Right lobe of liver (tissue), 4 donors: Measurements from ENCODE around the gene TLL2.

ENCODE experiments used
- CTCF ChIP-seq, 4 donors: fragments of 200-600 bp in 3 of 4; fragments of 450-650 bp in 1 of 4; IDR thresholded peaks; one replicate each; pipeline versions ENCODE4 v1.5.1 to v1.8.0; 2016 to 2022; ENCODE audit warnings: antibody characterized with exemption in 4 of 4, mild to moderate bottlenecking in 2 of 4
- POLR2A ChIP-seq: fragments of 450-650 bp; IDR thresholded peaks from one replicate; pipeline ENCODE4 v1.6.1; 2017; ENCODE audit warnings: antibody characterized with exemption, mild to moderate bottlenecking
- donor health status: DM: no; HTN: no; CAD: no.
- donor health status: DM: no; HTN: no; CAD: no.
- donor health status: DM: no; HTN: yes; CAD: no.

- TF ChIP-seq CTCF (IDR thresholded peaks at IDR 0.05), result no peak
- TF ChIP-seq POLR2A, result no peak
These were observed 105.5 kb downstream of the TLL2 start for GRCh38 chr10:96408201-96408600.
